WTC11 (cell line): ENCODE measurements around the gene MMP13.

Experiments used
- ZNF416 ChIP-seq: fragments of 250-450 bp; sonication (Bioruptor Pico); IDR thresholded peaks from 2 replicates; pipeline ENCODE4 v1.9.0; 2021; ENCODE audit warnings: mild to moderate bottlenecking, inconsistent platforms
- TF ChIP-seq, protein P1 (sequence below): sonication (generic); formaldehyde crosslinking; conservative IDR thresholded peaks from 2 replicates; pipeline ENCODE4 v1.8.1; 2022; ENCODE audit warnings: mild to moderate bottlenecking, missing genetic modification reagents

DNA sequence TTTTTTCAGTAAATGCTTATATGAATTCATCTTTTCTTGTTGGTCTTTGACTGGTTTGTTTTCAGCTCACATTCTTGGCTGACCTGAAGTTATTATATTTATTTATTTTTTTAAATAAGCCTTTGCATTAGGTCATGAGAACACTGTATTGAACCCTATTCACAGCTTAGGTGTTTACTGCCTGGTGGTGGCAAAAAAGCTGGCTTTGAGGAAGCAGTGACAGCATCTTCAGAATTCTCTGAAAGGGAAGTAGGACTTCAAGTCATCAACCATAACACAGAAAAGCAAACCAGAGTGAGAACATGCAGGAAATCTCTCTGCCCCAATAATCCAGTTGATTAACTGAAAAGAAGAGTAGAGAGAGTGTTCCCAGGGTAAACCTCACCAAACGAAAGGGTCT lies 30.3 kb upstream of the MMP13 start:
- TF ChIP-seq, protein P1, sequence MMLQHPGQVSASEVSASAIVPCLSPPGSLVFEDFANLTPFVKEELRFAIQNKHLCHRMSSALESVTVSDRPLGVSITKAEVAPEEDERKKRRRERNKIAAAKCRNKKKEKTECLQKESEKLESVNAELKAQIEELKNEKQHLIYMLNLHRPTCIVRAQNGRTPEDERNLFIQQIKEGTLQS (CRISPR knock-in tag): no peak
- TF ChIP-seq ZNF416 (CRISPR knock-in tag): no peak
